GM23338 (cell line): ENCODE measurements around the gene C6orf15.

Experiments used
- CREB1 ChIP-seq: fragments of 250-450 bp; sonication (Bioruptor Pico); IDR thresholded peaks from 2 replicates; pipeline ENCODE4 v1.5.0; 2020; ENCODE audit warnings: low read depth, mild to moderate bottlenecking, moderate library complexity
- EZH2 ChIP-seq: fragments of 200-600 bp; sonication (generic); IDR thresholded peaks from one replicate; pipeline ENCODE4 v1.8.0; 2017; ENCODE audit warnings: antibody characterized with exemption, mild to moderate bottlenecking, low read depth; ENCODE audit not compliant: unreplicated experiment
- EZH2phosphoT487 ChIP-seq: fragments of 200-600 bp; sonication (generic); IDR thresholded peaks from one replicate; pipeline ENCODE4 v1.8.1; 2018; ENCODE audit warnings: antibody characterized with exemption; ENCODE audit not compliant: unreplicated experiment
- POLR2AphosphoS5 ChIP-seq: IDR thresholded peaks from 2 replicates; pipeline ENCODE4 v1.6.1; 2016; ENCODE audit warnings: antibody characterized with exemption, low read depth
- TF ChIP-seq, protein P1 (sequence below), 2 experiments: fragments of 200-600 bp in 1 of 2; sonication (generic) in 1 of 2; conservative IDR thresholded peaks; 2 replicates each; pipeline versions ENCODE4 v1.5.1 to v1.6.1; 2016 to 2017; ENCODE audit warnings: antibody characterized with exemption in 2 of 2, low read depth in 2 of 2, mild to moderate bottlenecking in 2 of 2, moderate library complexity in 1 of 2

DNA sequence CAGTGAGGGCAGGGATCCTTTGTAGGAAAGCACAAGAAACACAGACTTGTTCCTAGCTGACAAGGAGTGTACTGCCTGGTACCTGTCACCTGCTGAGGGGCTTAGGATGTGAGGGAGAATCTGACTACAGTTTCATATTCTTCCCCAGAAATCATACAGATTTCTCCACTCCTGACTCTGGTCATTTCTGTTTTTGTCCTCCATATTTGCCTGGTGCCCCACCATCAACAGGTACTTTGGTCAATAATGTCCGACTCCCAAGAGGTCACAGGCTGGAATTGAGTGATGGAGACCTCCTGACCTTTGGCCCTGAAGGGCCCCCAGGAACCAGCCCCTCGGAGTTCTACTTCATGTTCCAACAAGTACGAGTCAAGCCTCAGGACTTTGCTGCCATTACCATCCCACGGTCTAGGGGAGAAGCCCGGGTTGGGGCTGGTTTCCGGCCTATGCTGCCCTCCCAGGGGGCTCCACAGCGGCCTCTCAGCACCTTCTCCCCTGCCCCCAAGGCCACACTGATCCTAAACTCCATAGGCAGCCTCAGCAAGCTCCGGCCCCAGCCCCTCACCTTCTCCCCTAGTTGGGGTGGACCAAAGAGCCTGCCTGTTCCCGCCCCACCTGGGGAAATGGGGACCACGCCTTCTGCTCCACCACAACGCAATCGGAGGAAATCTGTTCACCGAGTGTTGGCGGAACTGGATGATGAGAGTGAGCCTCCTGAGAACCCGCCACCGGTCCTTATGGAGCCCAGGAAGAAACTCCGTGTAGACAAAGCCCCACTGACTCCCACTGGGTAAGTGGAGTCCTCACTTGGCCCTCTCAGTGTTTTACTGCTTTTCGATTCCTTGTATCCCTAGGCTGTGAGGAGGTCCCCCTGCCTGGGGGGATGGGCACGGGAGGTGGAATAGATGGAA, 49.1 kb upstream of the C6orf15 start:
- TF ChIP-seq, protein P1, sequence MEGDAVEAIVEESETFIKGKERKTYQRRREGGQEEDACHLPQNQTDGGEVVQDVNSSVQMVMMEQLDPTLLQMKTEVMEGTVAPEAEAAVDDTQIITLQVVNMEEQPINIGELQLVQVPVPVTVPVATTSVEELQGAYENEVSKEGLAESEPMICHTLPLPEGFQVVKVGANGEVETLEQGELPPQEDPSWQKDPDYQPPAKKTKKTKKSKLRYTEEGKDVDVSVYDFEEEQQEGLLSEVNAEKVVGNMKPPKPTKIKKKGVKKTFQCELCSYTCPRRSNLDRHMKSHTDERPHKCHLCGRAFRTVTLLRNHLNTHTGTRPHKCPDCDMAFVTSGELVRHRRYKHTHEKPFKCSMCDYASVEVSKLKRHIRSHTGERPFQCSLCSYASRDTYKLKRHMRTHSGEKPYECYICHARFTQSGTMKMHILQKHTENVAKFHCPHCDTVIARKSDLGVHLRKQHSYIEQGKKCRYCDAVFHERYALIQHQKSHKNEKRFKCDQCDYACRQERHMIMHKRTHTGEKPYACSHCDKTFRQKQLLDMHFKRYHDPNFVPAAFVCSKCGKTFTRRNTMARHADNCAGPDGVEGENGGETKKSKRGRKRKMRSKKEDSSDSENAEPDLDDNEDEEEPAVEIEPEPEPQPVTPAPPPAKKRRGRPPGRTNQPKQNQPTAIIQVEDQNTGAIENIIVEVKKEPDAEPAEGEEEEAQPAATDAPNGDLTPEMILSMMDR (conservative IDR thresholded peaks at IDR 0.05; ENCODE audit: low read depth in 2 of 2), result no peak
- TF ChIP-seq EZH2 (no peak), CREB1 (CRISPR knock-in tag) (no peak), EZH2phosphoT487 (no peak), POLR2AphosphoS5 (no peak)
